Lung (tissue), 12 donors: Measurements from ENCODE around the gene CABLES1. TPM values are rescaled to one million over a fixed set of nuclear protein-coding genes. Genes with fewer than 3 reads are reported as not detected.

ENCODE experiments used
- ATAC-seq: fragments of 200-7000 bp; cut with Tn5 transposase; one replicate; pipeline ENCODE4 v1.9.1; 2020; ENCODE audit warnings: moderate number of reproducible peaks; ENCODE audit not compliant: insufficient read depth, low FRiP score
- DNase-seq, 3 donors: peaks; one replicate each; pipeline ENCODE4 v3.0.0-alpha.2; 2013 to 2017
- H3K27ac ChIP-seq, 2 donors: one replicate each; pipeline ENCODE4 v1.5.1; 2013; ENCODE audit warnings: mild to moderate bottlenecking in 2 of 2, moderate library complexity in 2 of 2, control low read depth in 1 of 2, inconsistent platforms in 1 of 2, low read depth in 1 of 2, low read length in 1 of 2
- H3K27me3 ChIP-seq, 3 donors: one replicate each; pipeline ENCODE4 v1.5.1; 2013; ENCODE audit warnings: low read length in 2 of 3; ENCODE audit not compliant: control insufficient read depth in 3 of 3, insufficient read depth in 3 of 3
- H3K36me3 ChIP-seq, 4 donors: one replicate each; pipeline ENCODE4 v1.5.1; 2013; ENCODE audit warnings: low read length in 4 of 4, mild to moderate bottlenecking in 1 of 4, moderate library complexity in 1 of 4; ENCODE audit not compliant: control insufficient read depth in 4 of 4, insufficient read depth in 4 of 4
- H3K4me1 ChIP-seq, 5 donors: one replicate each; pipeline ENCODE4 v1.5.1; 2013; ENCODE audit warnings: low read length in 5 of 5, mild to moderate bottlenecking in 2 of 5, moderate library complexity in 1 of 5; ENCODE audit not compliant: control insufficient read depth in 5 of 5, insufficient read depth in 5 of 5
- H3K4me3 ChIP-seq: one replicate; pipeline ENCODE4 v1.5.1; 2013; ENCODE audit warnings: mild to moderate bottlenecking, control low read depth, moderate library complexity
- H3K9ac ChIP-seq, 2 donors: one replicate each; pipeline ENCODE4 v1.5.1; 2013; ENCODE audit warnings: low read length in 2 of 2, control low read depth in 1 of 2; ENCODE audit not compliant: insufficient read depth in 1 of 2
- H3K9me3 ChIP-seq, 4 donors: one replicate each; pipeline ENCODE4 v1.5.1; 2013; ENCODE audit warnings: low read length in 3 of 4, mild to moderate bottlenecking in 1 of 4, moderate library complexity in 1 of 4; ENCODE audit not compliant: control insufficient read depth in 4 of 4, insufficient read depth in 3 of 4
- CTCF ChIP-seq: IDR thresholded peaks from 2 replicates; pipeline ENCODE4 v1.5.1; 2012; ENCODE audit warnings: mild to moderate bottlenecking; ENCODE audit errors: control extremely low read depth, extremely low read depth
- WGBS, 2 donors: extraction: QIAGEN DNeasy Blood & Tissue Kit; methylation state at CpG; one replicate each; pipeline ENCODE4 v1.1.7; 2013; 5-methylcytosine and 5-hydroxymethylcytosine counted together
- polyA plus RNA-seq, 2 donors: library from polyadenylated mRNA; stranded (reverse); fragments of 200-250 nt; gene quantifications; one replicate each; pipeline ENCODE4 v1.2.1, GENCODE V29; 2013
- total RNA-seq, 2 donors: library from RNA; depleted of rRNA in 1 of 2; stranded (reverse); fragments of >200 nt in 1 of 2; gene quantifications; one replicate each; pipeline ENCODE4 v1.2.1, GENCODE V29; 2014 to 2021
- donor health status: control.
- donor health status: control.
- donor health status: Bipolar disorder and iron deficiency.
- donor health status: healthy.
- donor health status: DM: yes; HTN: yes; CAD: no.

Gene CABLES1
- total and polyA plus RNA-seq, 4 donors: 4.2 to 32.6 (median 14.7) TPM

GRCh38 chr18:23191232-23191631 is 55.9 kb downstream of the CABLES1 start:
- H3K27me3 ChIP-seq: no peaks in the 10 kb centered on the region
- no peak overlapping the region for H3K27ac ChIP-seq
- WGBS, 2 donors: 97% methylated on average over 1 of the region's 1 CpG
- H3K9ac ChIP-seq: no peak overlapping the region
- H3K36me3 ChIP-seq: no peaks in the 10 kb centered on the region
- H3K4me1 ChIP-seq: peaks cover 0 to 43% (median 31%) of the 10 kb centered on the region in 5 donors
- H3K4me3 ChIP-seq: no peak overlapping the region
- TF ChIP-seq CTCF: no peak
- DNase-seq (no peak), ATAC-seq (no peak)
- no peaks in the 10 kb centered on the region for H3K9me3 ChIP-seq

DNA sequence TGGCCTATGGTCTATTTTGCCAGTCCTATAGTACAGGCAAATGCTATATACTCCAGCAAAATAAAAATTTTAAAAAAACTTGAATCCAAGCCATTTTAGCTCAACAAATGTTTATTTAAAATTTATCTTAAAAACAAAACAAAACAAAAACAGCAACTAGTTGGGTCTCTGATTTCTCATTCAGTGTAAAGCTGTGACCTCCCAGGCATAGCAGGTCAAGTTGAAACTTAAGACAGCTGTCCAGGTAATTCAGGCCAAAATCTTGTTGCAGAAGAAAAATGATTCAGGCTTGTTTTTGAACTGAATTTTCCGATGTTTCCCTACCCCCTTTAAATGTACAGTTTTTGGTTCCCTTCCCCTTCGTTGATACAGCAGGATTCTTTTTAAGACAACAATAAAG is 58.5 kb downstream of the CABLES1 start:
- H3K27ac ChIP-seq: no peak overlapping the region
- peaks cover 0 to 50% (median 37%) of the 10 kb centered on the region in 5 donors for H3K4me1 ChIP-seq
- no peaks in the 10 kb centered on the region for H3K27me3 ChIP-seq
- TF ChIP-seq CTCF: no peak
- H3K9me3 ChIP-seq: no peaks in the 10 kb centered on the region
- peak in 2 of 3 donors; percentile 57 to 61 for DNase-seq
- peak overlapping the region in 1 of 2 donors; percentile 27 for H3K9ac ChIP-seq
- ATAC-seq: no peak
- peaks cover 0 to 9% (median 4%) of the 10 kb centered on the region in 4 donors for H3K36me3 ChIP-seq
- H3K4me3 ChIP-seq: no peak overlapping the region
- WGBS, 2 donors: 73 to 92% methylated on average over 2 of the region's 2 CpGs

GRCh38 chr18:23194155-23194996 is 59.1 kb downstream of the CABLES1 start:
- Histone ChIP-seq H3K27ac (peak overlapping the region; percentile 17 to 58), H3K27me3 (no peaks in the 10 kb centered on the region), H3K4me1 (peaks cover 0 to 50% (median 37%) of the 10 kb centered on the region in 5 donors), H3K9ac (peak overlapping the region in 1 of 2 donors; percentile 27), H3K36me3 (peaks cover 0 to 9% (median 4%) of the 10 kb centered on the region in 4 donors), H3K9me3 (no peaks in the 10 kb centered on the region), H3K4me3 (no peak overlapping the region)
- no peak for TF ChIP-seq CTCF
- 69% methylated on average over 14 of the region's 14 CpGs for WGBS, 2 donors
- ATAC-seq (no peak), DNase-seq (peak in 2 of 3 donors; percentile 54 to 63)
